ENCODE results near the gene LY6G5B.
A peak's percentile ranks its signal among the peaks of the same experiment; 100 is the strongest.

Gene LY6G5B

GRCh38 chr6:31666337-31666965 is 3.3 kb upstream of the LY6G5B start:
- H3K27me3 ChIP-seq (ENCODE audit: low read depth, low read length): no peaks in the 10 kb centered on the region
- H3K36me3 ChIP-seq (replicated peaks; ENCODE audit: low read depth, low read length): peaks cover 38% of the 10 kb centered on the region
- H3K4me2 ChIP-seq (ENCODE audit: low read length): peak overlapping the region; percentile 93
- H3K27ac ChIP-seq (ENCODE audit: low read length): peak overlapping the region; percentile 59
- peak overlapping the region; percentile 100 for H3K4me3 ChIP-seq (ENCODE audit: low read length)
- no peaks in the 10 kb centered on the region for H4K20me1 ChIP-seq (ENCODE audit: insufficient read depth, low read length)
- peaks cover 3% of the 10 kb centered on the region; the same call in 1 of the 2 replicates for H3K9me3 ChIP-seq (ENCODE audit: insufficient read depth, low read length)
- H2AFZ ChIP-seq (ENCODE audit: low read depth, low read length): no peak overlapping the region
- TF ChIP-seq CTCF (IDR thresholded peaks at IDR 0.05; ENCODE audit: low read depth, low read length): no peak
- H3K9ac ChIP-seq (ENCODE audit: low read length): peak overlapping the region; percentile 89
- peaks cover 23% of the 10 kb centered on the region for H3K4me1 ChIP-seq (ENCODE audit: low read length)
- peaks cover 42% of the 10 kb centered on the region for H3K79me2 ChIP-seq (ENCODE audit: low read length)

- H3K79me2 ChIP-seq (ENCODE audit: low read length): no peaks in the 10 kb centered on the region
- H3K27me3 ChIP-seq (ENCODE audit: low read depth, low read length): no peaks in the 10 kb centered on the region
- H3K36me3 ChIP-seq (replicated peaks; ENCODE audit: low read depth, low read length): peaks cover 4% of the 10 kb centered on the region
- no peak overlapping the region for H3K4me3 ChIP-seq (ENCODE audit: low read length)
- no peak overlapping the region for H3K9ac ChIP-seq (ENCODE audit: low read length)
- H3K4me1 ChIP-seq (ENCODE audit: low read length): peaks cover 17% of the 10 kb centered on the region
- no peak overlapping the region for H3K27ac ChIP-seq (ENCODE audit: low read length)
- H3K9me3 ChIP-seq (ENCODE audit: insufficient read depth, low read length): no peaks in the 10 kb centered on the region
- peak overlapping the region; percentile 37 for H3K4me2 ChIP-seq (ENCODE audit: low read length)
- no peak for TF ChIP-seq EZH2phosphoT487 (IDR thresholded peaks at IDR 0.05; ENCODE audit: low read depth)
- no peak for TF ChIP-seq CTCF (IDR thresholded peaks at IDR 0.05; ENCODE audit: low read depth, low read length)
- no peak overlapping the region for H2AFZ ChIP-seq (ENCODE audit: low read depth, low read length)
- no peaks in the 10 kb centered on the region for H4K20me1 ChIP-seq (ENCODE audit: insufficient read depth, low read length)
These were observed 6.6 kb downstream of the LY6G5B start for GRCh38 chr6:31676322-31676903.

GRCh38 chr6:31676904-31677303 is 7.1 kb downstream of the LY6G5B start:
- Histone ChIP-seq H3K4me1 (ENCODE audit: low read length) (peaks cover 17% of the 10 kb centered on the region), H3K27ac (ENCODE audit: low read length) (no peak overlapping the region), H3K27me3 (ENCODE audit: low read depth, low read length) (no peaks in the 10 kb centered on the region), H3K4me3 (ENCODE audit: low read length) (no peak overlapping the region), H2AFZ (ENCODE audit: low read depth, low read length) (no peak overlapping the region), H3K9me3 (ENCODE audit: insufficient read depth, low read length) (no peaks in the 10 kb centered on the region), H3K36me3 (replicated peaks; ENCODE audit: low read depth, low read length) (peaks cover 3% of the 10 kb centered on the region), H3K9ac (ENCODE audit: low read length) (no peak overlapping the region), H3K79me2 (ENCODE audit: low read length) (no peaks in the 10 kb centered on the region), H3K4me2 (ENCODE audit: low read length) (peak overlapping the region; percentile 37), H4K20me1 (ENCODE audit: insufficient read depth, low read length) (no peaks in the 10 kb centered on the region)
- TF ChIP-seq EZH2phosphoT487 (IDR thresholded peaks at IDR 0.05; ENCODE audit: low read depth) (no peak), CTCF (IDR thresholded peaks at IDR 0.05; ENCODE audit: low read depth, low read length) (no peak)

GRCh38 chr6:31677955-31678354 is 8.2 kb downstream of the LY6G5B start:
- no peaks in the 10 kb centered on the region for H4K20me1 ChIP-seq (ENCODE audit: insufficient read depth, low read length)
- no peak overlapping the region for H2AFZ ChIP-seq (ENCODE audit: low read depth, low read length)
- H3K4me2 ChIP-seq (ENCODE audit: low read length): no peak overlapping the region
- H3K4me1 ChIP-seq (ENCODE audit: low read length): peaks cover 17% of the 10 kb centered on the region
- H3K27ac ChIP-seq (ENCODE audit: low read length): no peak overlapping the region
- TF ChIP-seq CTCF (IDR thresholded peaks at IDR 0.05; ENCODE audit: low read depth, low read length) (no peak), EZH2phosphoT487 (IDR thresholded peaks at IDR 0.05; ENCODE audit: low read depth) (no peak)
- H3K36me3 ChIP-seq (replicated peaks; ENCODE audit: low read depth, low read length): no peaks in the 10 kb centered on the region
- H3K27me3 ChIP-seq (ENCODE audit: low read depth, low read length): no peaks in the 10 kb centered on the region
- no peak overlapping the region for H3K4me3 ChIP-seq (ENCODE audit: low read length)
- H3K9ac ChIP-seq (ENCODE audit: low read length): no peak overlapping the region
- no peaks in the 10 kb centered on the region for H3K79me2 ChIP-seq (ENCODE audit: low read length)
- H3K9me3 ChIP-seq (ENCODE audit: insufficient read depth, low read length): no peaks in the 10 kb centered on the region

All from OCI-LY3 (cell line).